Measurements from ENCODE around the gene PRKCH. TPM values are rescaled to one million over a fixed set of nuclear protein-coding genes. Genes with fewer than 3 reads are reported as not detected.

Gene PRKCH
- total and polyA plus RNA-seq, 2 donors from 2014 or later, result 8.3 to 47.0 TPM

- H3K4me3 ChIP-seq (ENCODE audit: low read length in 3 of 3), result no peak overlapping the region
- FAIRE-seq (no peak), DNase-seq (no peak)
- intact Hi-C loops (cut with DNase I), result no loop called here
- peak overlapping the region; percentile 47 to 68 for H3K27ac ChIP-seq (ENCODE audit: low read depth in 2 of 2, low read length in 2 of 2)
- H3K9me3 ChIP-seq (ENCODE audit: control insufficient read depth in 2 of 3, insufficient read depth in 1 of 3, low read length in 3 of 3), result no peaks in the 10 kb centered on the region
- TF ChIP-seq, protein P1, sequence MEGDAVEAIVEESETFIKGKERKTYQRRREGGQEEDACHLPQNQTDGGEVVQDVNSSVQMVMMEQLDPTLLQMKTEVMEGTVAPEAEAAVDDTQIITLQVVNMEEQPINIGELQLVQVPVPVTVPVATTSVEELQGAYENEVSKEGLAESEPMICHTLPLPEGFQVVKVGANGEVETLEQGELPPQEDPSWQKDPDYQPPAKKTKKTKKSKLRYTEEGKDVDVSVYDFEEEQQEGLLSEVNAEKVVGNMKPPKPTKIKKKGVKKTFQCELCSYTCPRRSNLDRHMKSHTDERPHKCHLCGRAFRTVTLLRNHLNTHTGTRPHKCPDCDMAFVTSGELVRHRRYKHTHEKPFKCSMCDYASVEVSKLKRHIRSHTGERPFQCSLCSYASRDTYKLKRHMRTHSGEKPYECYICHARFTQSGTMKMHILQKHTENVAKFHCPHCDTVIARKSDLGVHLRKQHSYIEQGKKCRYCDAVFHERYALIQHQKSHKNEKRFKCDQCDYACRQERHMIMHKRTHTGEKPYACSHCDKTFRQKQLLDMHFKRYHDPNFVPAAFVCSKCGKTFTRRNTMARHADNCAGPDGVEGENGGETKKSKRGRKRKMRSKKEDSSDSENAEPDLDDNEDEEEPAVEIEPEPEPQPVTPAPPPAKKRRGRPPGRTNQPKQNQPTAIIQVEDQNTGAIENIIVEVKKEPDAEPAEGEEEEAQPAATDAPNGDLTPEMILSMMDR (IDR thresholded peaks at IDR 0.05; ENCODE audit: borderline replicate concordance, extremely low read depth, insufficient read depth), result no peak
- no peak overlapping the region for H3K9ac ChIP-seq (ENCODE audit: low read length in 3 of 3)
- H3K36me3 ChIP-seq (ENCODE audit: control insufficient read depth in 2 of 3, insufficient read depth in 3 of 3, low read length in 3 of 3), result no peaks in the 10 kb centered on the region
- peaks cover 0 to 20% (median 2%) of the 10 kb centered on the region in 3 donors for H3K4me1 ChIP-seq (ENCODE audit: control insufficient read depth in 2 of 3, insufficient read depth in 2 of 3, low read depth in 1 of 3, low read length in 3 of 3)
- H3K27me3 ChIP-seq (ENCODE audit: control insufficient read depth, insufficient read depth, low read length), result no peaks in the 10 kb centered on the region
Measured at GRCh38 chr14:61505815-61506809, 184.7 kb downstream of the PRKCH start.

GRCh38 chr14:61508526-61508925, 187.1 kb downstream of the PRKCH start:
- no peak for DNase-seq
- Histone ChIP-seq H3K36me3 (ENCODE audit: control insufficient read depth in 2 of 3, insufficient read depth in 3 of 3, low read length in 3 of 3) (no peaks in the 10 kb centered on the region), H3K4me1 (ENCODE audit: control insufficient read depth in 2 of 3, insufficient read depth in 2 of 3, low read depth in 1 of 3, low read length in 3 of 3) (peaks cover 0 to 23% (median 5%) of the 10 kb centered on the region in 3 donors), H3K9me3 (ENCODE audit: control insufficient read depth in 2 of 3, insufficient read depth in 1 of 3, low read length in 3 of 3) (no peaks in the 10 kb centered on the region), H3K27ac (ENCODE audit: low read depth in 2 of 2, low read length in 2 of 2) (no peak overlapping the region), H3K4me3 (ENCODE audit: low read length in 3 of 3) (no peak overlapping the region), H3K9ac (ENCODE audit: low read length in 3 of 3) (no peak overlapping the region), H3K27me3 (ENCODE audit: control insufficient read depth, insufficient read depth, low read length) (no peaks in the 10 kb centered on the region)
- intact Hi-C loops (cut with DNase I), result no loop called here
- no peak for FAIRE-seq
- TF ChIP-seq, protein P1 (IDR thresholded peaks at IDR 0.05; ENCODE audit: borderline replicate concordance, extremely low read depth, insufficient read depth), result no peak

DNA sequence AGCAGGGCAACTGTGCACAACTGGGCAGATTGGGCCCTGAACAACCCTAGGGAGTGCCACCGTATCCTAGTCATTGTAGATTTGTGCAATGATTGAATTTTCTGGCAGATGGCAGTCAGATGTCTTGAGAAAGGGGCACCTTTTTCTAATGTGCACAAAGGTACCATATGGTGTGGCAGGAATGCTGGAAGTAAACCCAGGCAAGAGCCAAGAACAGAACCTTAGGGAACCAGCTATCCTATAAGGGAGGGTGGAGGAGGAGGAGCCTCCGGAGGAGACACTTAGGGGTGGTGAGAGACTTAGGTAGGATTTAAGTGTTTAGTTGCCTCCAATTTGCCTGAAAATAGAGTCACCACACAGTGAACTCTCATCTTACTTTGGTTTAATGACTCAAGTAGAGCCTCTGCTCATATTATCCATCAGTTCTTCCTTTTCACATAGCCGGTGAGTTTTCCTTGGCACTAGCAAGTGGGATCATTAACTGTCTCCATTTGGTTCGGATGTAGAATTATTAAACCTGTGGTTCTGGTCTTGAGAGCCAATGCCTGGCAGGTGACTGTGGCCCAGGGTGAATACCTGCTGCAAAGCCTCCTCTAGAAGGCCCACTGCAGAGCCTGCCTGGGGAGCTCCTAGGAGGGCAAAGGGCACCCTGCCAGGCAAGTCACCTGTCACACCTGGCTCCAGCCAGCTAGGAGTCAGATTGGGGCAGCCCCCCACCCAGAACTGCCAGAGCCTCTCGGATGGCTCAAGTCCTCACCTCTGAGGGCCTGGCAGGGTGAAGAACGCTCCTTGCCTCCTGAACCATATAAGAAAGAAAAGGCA, 189.6 kb downstream of the PRKCH start:
- TF ChIP-seq, protein P1 (IDR thresholded peaks at IDR 0.05; ENCODE audit: borderline replicate concordance, extremely low read depth, insufficient read depth), result no peak
- intact Hi-C loops (cut with DNase I), result no loop called here
- Histone ChIP-seq H3K4me1 (ENCODE audit: control insufficient read depth in 2 of 3, insufficient read depth in 2 of 3, low read depth in 1 of 3, low read length in 3 of 3) (peaks cover 0 to 37% (median 11%) of the 10 kb centered on the region in 3 donors), H3K9ac (ENCODE audit: low read length in 3 of 3) (peak overlapping the region in 1 of 3 donors; percentile 3), H3K36me3 (ENCODE audit: control insufficient read depth in 2 of 3, insufficient read depth in 3 of 3, low read length in 3 of 3) (no peaks in the 10 kb centered on the region), H3K4me3 (ENCODE audit: low read length in 3 of 3) (no peak overlapping the region), H3K27ac (ENCODE audit: low read depth in 2 of 2, low read length in 2 of 2) (peak overlapping the region; percentile 59 to 67), H3K27me3 (ENCODE audit: control insufficient read depth, insufficient read depth, low read length) (no peaks in the 10 kb centered on the region), H3K9me3 (ENCODE audit: control insufficient read depth in 2 of 3, insufficient read depth in 1 of 3, low read length in 3 of 3) (no peaks in the 10 kb centered on the region)
- FAIRE-seq, result no peak
- no peak for DNase-seq

Measured in kidney (tissue), 14 donors.